ENCODE data around the gene TNFRSF8.

TNFRSF8 gene

GRCh38 chr1:12161662-12162458 is 98.8 kb downstream of the TNFRSF8 start:
- DNase-seq = no peak

- DNase-seq = no peak
These were observed 99.5 kb downstream of the TNFRSF8 start for GRCh38 chr1:12162459-12163137.

- DNase-seq = no peak
These were observed 100.1 kb downstream of the TNFRSF8 start for GRCh38 chr1:12163210-12163609.

DNA sequence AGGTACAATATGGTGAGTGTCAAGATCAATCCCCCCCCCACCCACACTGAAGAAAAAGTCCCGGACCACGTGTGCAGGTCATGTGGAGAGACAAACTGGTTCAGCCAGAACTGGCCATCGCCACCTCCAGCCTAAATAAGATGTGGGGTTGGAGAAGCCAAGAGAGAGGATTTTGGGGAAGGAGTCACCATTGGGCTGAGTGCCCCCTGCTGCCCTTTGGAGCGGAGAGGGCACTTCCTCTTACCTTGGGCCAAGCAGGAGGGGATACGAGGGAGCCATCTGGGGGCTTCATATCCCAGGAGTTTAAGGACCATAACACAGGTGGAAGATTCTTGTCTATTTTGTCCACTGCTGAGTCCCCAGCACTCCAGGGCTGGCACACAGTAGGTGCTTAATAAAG is 101.1 kb downstream of the TNFRSF8 start:
- DNase-seq = no peak

GRCh38 chr1:12165342-12165741 is 102.2 kb downstream of the TNFRSF8 start:
- no peak for DNase-seq

DNA sequence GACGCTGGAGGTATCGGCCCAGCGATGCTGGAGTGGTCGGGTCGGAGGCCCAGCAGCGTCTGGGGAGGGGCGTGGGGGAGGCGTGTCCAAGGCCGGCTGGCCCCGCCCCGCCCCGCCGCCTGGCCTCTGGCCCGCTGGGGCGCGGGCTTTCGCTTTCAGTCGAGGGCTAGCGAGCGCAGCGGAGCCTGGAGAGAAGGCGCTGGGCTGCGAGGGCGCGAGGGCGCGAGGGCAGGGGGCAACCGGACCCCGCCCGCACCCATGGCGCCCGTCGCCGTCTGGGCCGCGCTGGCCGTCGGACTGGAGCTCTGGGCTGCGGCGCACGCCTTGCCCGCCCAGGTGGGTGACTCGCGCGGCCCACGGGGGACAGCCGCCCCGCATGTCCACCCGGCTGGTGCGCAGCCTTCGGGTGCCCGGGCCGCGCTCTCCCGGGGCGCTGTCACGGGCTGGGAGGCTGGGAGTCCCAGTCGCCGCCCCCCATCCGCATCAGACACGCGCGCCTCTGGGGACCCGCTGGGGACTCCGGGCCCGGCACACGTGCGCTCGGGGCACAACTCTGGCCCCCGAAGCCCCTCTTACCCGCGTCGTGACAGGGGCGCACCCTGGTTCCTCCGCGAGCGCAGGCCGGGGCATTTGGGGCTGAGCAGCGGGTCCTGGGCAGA is 103.9 kb downstream of the TNFRSF8 start, which contains the start of gene TNFRSF1B:
TSS of gene TNFRSF1B (plus strand) at position 158 of the 659 bp plus-strand sequence. CDS start at position 259, 101 bp downstream.
- no peak for DNase-seq

GRCh38 chr1:12167493-12168429 is 104.7 kb downstream of the TNFRSF8 start:
- no peak for DNase-seq

GRCh38 chr1:12168451-12169160 is 105.5 kb downstream of the TNFRSF8 start:
- no peak for DNase-seq

DNA sequence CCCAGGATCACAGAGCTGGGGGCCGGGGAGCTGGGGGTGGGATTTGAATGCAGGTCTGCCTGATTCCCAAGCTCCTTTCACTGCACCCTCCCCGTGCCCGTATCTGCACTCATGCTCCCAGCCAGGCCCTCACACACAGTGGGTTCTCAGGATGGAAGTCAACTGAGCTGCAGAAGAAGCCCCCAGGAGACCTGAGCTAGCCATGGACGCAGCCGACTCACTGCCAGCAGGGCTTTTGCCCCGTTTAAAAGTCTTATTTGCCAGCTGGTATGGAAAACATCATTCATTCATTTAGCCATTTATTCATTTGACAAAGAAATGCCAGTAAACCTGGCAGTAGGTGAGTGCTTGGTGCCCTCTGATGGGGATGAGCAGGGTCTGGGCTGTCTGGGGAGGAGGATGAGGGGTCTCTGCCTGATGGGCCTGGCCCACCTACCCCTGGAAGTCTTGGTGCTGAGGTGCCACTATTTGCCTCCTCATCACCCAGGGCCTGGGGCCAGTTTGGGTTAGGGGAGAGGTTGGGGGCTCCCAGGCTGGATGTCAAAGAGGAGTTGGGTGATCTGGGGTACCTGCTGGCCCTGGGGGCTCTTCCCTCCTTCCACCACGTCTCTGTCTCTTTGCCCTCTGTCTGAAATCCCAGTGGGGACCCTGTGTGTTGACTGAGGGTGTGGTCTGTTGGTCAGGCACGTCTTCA is 106.5 kb downstream of the TNFRSF8 start:
- DNase-seq = no peak

DNA sequence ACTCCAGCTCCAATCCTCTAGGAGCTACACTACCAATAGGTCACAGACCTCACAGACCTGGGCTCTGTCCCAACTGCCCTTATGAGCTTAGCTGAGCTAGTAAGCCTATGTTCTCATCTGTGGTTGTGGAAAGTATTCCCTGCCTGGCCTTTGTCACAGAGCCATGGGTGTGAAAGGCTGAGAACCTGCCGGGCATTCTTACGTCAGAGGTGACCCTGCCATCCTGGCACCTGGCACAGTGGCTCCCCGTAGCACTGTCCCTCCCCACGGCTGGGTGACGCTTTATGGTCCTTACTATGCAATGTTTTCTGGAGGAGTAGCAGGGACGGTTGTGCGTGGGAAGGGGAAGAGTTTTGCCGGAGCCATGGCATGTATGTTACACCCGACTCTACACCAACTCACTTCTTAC is 107.2 kb downstream of the TNFRSF8 start:
- no peak for DNase-seq

GRCh38 chr1:12171206-12172041 is 108.3 kb downstream of the TNFRSF8 start:
- DNase-seq = no peak

DNA sequence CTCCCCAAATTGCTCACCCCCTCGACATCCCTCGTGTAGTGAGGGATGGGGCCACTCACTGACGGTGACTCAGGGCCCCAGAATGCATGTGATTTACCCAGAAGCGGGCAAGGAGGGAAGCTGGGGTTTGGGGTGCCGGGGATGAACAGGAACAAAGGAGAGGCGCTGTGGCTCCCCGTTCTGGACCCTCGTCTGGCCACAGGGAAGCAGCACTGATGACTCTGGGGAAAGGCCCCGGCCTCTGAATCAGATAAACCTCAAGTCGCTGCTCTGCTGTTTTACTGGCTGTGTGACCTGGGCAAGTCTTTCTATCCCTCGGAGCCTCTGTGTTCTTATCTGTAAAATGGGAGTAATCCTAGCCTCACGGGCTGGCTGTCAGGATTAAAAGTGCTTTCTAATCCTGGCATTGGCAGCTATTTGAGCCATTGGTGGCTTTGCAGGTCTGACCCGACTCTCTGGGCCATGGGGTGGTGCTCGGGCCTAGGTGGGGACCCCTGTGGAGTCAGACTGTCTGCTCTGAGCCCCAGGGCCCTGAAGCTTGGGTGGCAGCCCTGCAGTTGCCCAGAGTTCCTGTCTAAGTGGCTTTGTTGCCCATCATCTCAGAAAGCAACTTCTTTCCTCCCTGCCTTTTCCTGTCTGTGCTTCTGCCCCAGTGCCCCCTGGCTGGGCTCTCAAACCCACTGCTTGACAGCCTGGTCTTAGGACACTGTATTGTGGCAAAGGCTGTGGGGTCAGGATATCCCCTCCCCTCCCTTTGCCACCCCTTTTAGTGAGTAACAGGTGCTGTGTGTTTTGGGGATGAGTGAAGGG is 109.1 kb downstream of the TNFRSF8 start:
- DNase-seq = no peak

GRCh38 chr1:12173041-12173509 is 110.0 kb downstream of the TNFRSF8 start:
- no peak for DNase-seq

DNA sequence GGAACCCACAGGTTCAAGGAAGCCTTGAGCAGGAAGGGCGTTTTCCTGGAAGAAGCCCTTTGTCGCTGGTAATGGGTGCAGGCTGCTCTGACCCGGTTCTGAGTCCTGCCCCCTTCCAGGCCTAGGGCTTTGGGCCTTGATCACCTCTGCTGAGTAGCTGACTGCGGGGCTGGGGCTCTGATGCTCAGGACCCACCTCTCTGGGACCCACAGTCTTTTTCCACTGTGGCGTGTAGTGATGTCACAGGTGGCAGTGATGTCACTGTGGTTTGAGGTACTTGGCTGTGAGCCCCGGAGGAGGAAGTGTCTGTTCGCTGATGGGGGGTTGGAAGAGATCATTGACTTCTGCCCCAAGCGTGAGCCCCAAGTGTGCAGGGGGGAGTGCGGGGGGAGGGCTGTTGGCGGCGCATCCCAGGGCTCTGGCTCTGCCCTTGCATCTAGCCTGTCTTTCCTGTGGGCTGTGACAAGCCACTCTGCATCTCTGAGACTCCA is 110.6 kb downstream of the TNFRSF8 start:
- DNase-seq = no peak

DNA sequence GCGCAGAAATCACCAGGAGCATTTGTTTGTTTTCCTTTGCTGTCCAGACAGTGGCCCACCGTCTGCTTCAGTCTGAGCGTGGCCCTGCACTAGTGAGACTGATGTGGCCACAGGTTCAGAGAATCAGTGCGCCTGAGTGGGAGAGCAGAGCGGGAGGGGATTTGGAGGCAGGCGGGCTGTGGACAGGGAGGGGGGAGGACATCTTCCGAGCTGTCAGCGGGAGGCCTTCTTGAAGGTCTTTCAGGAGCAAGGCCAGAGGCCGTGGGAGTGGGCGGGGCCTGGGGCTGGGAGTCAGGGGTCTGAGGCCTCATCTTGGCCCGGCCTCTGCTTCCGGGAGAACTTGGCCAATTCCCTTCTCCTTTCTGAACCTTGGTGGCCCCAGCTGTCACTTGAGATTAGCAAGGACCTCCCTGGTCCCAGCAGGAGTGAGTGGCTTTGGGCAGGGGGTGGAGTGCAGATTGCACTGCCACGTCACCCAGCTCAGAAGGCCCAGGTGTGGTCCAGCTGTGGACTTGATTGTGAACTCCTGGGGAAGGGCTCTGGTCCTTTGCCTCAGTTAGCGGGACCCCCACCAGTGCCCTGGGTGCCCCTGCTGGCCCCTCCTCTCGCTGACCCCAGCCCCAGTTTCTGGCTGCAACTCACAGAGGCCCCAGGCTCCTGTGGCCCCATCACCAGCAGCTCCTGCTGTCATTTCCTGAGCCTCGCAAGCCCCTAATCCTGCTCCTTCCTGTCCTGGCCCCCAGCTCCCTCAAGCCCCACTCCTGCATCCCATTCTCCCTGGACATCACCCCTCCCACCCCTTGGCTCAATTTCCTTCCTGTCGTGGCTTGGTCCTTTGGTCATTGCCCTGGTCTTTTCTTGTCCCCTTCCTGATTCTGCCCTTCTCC is 112.1 kb downstream of the TNFRSF8 start:
- DNase-seq = no peak

- no peak for DNase-seq
These were observed 113.4 kb downstream of the TNFRSF8 start for GRCh38 chr1:12176298-12177118.

Measured in NCI-H2029 treated with DMSO at 0.1 percent for 48 hours (cell line).